ENCODE data around the gene C12orf43. TPM values are rescaled to one million over a fixed set of nuclear protein-coding genes. Genes with fewer than 3 reads are reported as not detected.
A peak's percentile ranks its signal among the peaks of the same experiment; 100 is the strongest.

C12orf43 gene
- total RNA-seq, 1 donor from 2014 or later = 12.8 TPM

GRCh38 chr12:121062391-121063045 is 46.2 kb upstream of the C12orf43 start:
- Mint-ChIP-seq H3K27ac (no peak overlapping the region), H3K36me3 (no peaks in the 10 kb centered on the region), H3K9me3 (no peaks in the 10 kb centered on the region), H3K27me3 (ENCODE audit: insufficient read depth, low read depth) (peaks cover 10% of the 10 kb centered on the region), H3K4me1 (no peaks in the 10 kb centered on the region), H3K4me3 (no peak overlapping the region)
- H3K4me3 ChIP-seq = no peak overlapping the region
- H3F3A ChIP-seq (ENCODE audit: low read depth) = peaks cover 3% of the 10 kb centered on the region
- H3K9me3 ChIP-seq (ENCODE audit: low read depth) = no peaks in the 10 kb centered on the region
- H2AFZ ChIP-seq (replicated peaks) = no peak overlapping the region
- no peak overlapping the region for H3K27ac ChIP-seq
- DNase-seq (ENCODE audit: low spot score) = no peak
- H3K36me3 ChIP-seq = no peaks in the 10 kb centered on the region
- no peaks in the 10 kb centered on the region for H3K27me3 ChIP-seq
- H3K79me2 ChIP-seq (ENCODE audit: low read depth) = no peaks in the 10 kb centered on the region
- peaks cover 4% of the 10 kb centered on the region for H3K4me1 ChIP-seq
- no peaks in the 10 kb centered on the region for H4K20me1 ChIP-seq (ENCODE audit: low read depth)
- no peak for TF ChIP-seq CTCF (IDR thresholded peaks at IDR 0.05)
- no peak for TF ChIP-seq EZH2 (IDR thresholded peaks at IDR 0.05)
- TF ChIP-seq EZH2phosphoT487 (IDR thresholded peaks at IDR 0.05) = no peak
- no peak overlapping the region for H3K9ac ChIP-seq
- no peak overlapping the region for H3K4me2 ChIP-seq

DNA sequence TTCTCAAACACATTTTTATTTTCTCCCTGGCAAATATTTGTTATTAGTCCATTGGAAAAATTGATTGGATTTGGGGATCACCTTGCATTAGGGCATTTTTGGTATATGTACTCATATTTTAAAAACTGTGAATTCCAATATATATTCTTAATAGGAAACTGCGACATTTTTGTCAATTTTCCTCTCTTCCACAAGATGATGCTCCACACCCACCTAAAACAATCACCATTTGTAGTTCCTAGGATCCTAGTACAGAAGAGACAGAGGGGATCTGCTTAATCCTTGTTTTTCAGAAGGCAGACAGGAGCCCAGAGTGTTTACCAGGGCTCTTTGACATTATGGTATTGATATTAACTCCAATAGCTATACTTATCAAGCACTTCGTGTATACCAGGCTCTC is 45.5 kb upstream of the C12orf43 start:
- H3K36me3 ChIP-seq = no peaks in the 10 kb centered on the region
- no peak overlapping the region for H3K27ac ChIP-seq
- H3K9ac ChIP-seq = no peak overlapping the region
- TF ChIP-seq EZH2phosphoT487 (IDR thresholded peaks at IDR 0.05) (no peak), CTCF (IDR thresholded peaks at IDR 0.05) (peak; percentile 35), EZH2 (IDR thresholded peaks at IDR 0.05) (no peak)
- H2AFZ ChIP-seq (replicated peaks) = no peak overlapping the region
- H3K79me2 ChIP-seq (ENCODE audit: low read depth) = no peaks in the 10 kb centered on the region
- Mint-ChIP-seq H3K27ac (no peak overlapping the region), H3K27me3 (ENCODE audit: insufficient read depth, low read depth) (peaks cover 10% of the 10 kb centered on the region), H3K4me1 (no peaks in the 10 kb centered on the region), H3K9me3 (no peaks in the 10 kb centered on the region), H3K4me3 (no peak overlapping the region), H3K36me3 (no peaks in the 10 kb centered on the region)
- no peaks in the 10 kb centered on the region for H3K27me3 ChIP-seq
- H3K9me3 ChIP-seq (ENCODE audit: low read depth) = no peaks in the 10 kb centered on the region
- H4K20me1 ChIP-seq (ENCODE audit: low read depth) = no peaks in the 10 kb centered on the region
- no peak overlapping the region for H3K4me3 ChIP-seq
- peak; percentile 30 for DNase-seq (ENCODE audit: low spot score)
- peaks cover 4% of the 10 kb centered on the region for H3K4me1 ChIP-seq
- peaks cover 3% of the 10 kb centered on the region for H3F3A ChIP-seq (ENCODE audit: low read depth)
- no peak overlapping the region for H3K4me2 ChIP-seq

DNA sequence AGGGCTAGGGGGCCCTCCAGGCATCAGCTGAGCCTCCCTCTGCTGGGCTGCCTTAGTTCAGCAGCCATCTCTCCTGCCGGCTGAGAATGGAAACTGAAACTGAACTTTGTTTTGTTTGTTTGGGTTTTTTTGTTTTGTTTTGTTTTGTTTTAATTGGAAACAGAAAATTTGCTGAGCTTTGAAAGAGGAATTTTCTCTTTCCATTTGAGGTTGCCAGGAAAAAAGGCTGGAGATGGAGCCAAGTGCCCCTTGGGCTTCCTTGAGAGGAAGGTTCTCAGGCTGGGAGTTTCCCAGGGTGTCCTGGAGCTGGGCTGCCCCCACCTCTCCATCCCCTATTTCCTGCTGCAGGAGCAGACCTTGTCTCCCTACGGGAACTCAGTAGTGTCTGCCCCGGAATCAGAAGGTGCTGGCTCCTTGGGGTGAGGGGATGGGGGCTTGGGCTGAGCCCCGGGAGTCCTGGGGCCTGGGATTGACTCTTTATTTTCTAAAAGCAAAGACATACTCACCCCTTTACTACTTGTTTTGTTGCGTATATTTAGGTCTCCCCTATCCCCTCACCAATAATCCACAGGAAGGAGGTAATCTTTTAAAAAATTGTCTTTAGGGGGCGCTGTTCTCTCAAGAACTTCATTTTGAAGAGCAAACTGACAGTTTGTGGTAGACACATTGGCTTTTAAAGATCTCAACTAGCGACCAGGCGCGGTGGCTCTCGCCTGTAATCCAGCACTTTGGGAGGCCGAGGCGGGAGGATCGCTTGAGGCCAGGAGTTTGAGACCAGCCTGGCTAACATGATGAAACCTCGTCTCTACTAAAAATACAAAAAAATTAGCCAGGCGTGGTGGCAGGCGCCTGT is 44.1 kb upstream of the C12orf43 start:
- H3K4me3 ChIP-seq = no peak overlapping the region
- H3K79me2 ChIP-seq (ENCODE audit: low read depth) = no peaks in the 10 kb centered on the region
- H3F3A ChIP-seq (ENCODE audit: low read depth) = peaks cover 3% of the 10 kb centered on the region
- H3K4me1 ChIP-seq = peaks cover 4% of the 10 kb centered on the region
- no peaks in the 10 kb centered on the region for H3K9me3 ChIP-seq (ENCODE audit: low read depth)
- H3K9me3 Mint-ChIP-seq = no peaks in the 10 kb centered on the region
- no peak overlapping the region for H3K27ac Mint-ChIP-seq
- H3K27me3 Mint-ChIP-seq (ENCODE audit: insufficient read depth, low read depth) = peaks cover 9% of the 10 kb centered on the region
- no peaks in the 10 kb centered on the region for H3K4me1 Mint-ChIP-seq
- H3K36me3 ChIP-seq = no peaks in the 10 kb centered on the region
- no peaks in the 10 kb centered on the region for H3K36me3 Mint-ChIP-seq
- H3K4me3 Mint-ChIP-seq = no peak overlapping the region
- H4K20me1 ChIP-seq (ENCODE audit: low read depth) = no peaks in the 10 kb centered on the region
- peak overlapping the region; percentile 54 for H3K4me2 ChIP-seq
- H3K27me3 ChIP-seq = no peaks in the 10 kb centered on the region
- peak overlapping the region; percentile 93 for H2AFZ ChIP-seq (replicated peaks)
- peak; percentile 74 for TF ChIP-seq CTCF (IDR thresholded peaks at IDR 0.05)
- TF ChIP-seq EZH2 (IDR thresholded peaks at IDR 0.05) = no peak
- no peak overlapping the region for H3K27ac ChIP-seq
- H3K9ac ChIP-seq = no peak overlapping the region
- DNase-seq (ENCODE audit: low spot score) = peak; percentile 80
